K562 (cell line): ENCODE measurements around the gene PLEKHA5. TPM values are rescaled to one million over a fixed set of nuclear protein-coding genes. Genes with fewer than 3 reads are reported as not detected.

Experiments
- ATAC-seq: fragments of 200-7000 bp; cut with Tn5 transposase; 3 replicates; pipeline ENCODE4 v1.9.1; 2020; ENCODE audit warnings: moderate library complexity
- BruUV-seq: library from RNA; stranded (reverse); fragments of 400-500 nt; replicated peaks from 2 replicates; lab custom pipeline; 2021; lab: Mats Ljungman, UMichigan
- CTCF ChIA-PET: fragments of 300-600 bp; formaldehyde crosslinking; extraction: SDS; loops from one replicate; lab custom pipeline; 2021; ENCODE audit warnings: low intra/inter-chr PET ratio; lab: Yijun Ruan, JAX
- POLR2A ChIA-PET: fragments of 300-600, 350-650 bp; sonication (Branson Sonifier 250); formaldehyde crosslinking; extraction: SDS; loops from one replicate; lab custom pipeline; 2021; ENCODE audit warnings: antibody characterized with exemption, inconsistent platforms; lab: Yijun Ruan, JAX
- DNase-seq, 4 experiments: peaks; one replicate each; pipeline versions ENCODE4 v3.0.0 to v3.0.0-alpha.2; 2011 to 2018; ENCODE audit warnings: low spot score in 3 of 4, mixed read lengths in 3 of 4; ENCODE audit errors: extremely low read depth in 1 of 4
- FAIRE-seq: peaks from 2 replicates; lab custom pipeline; 2011; peaks lifted over from hg19 to GRCh38; lab: Jason Lieb, UNC
- H2AFZ ChIP-seq: 2 replicates; pipeline ENCODE4 v1.6.0; 2011; ENCODE audit warnings: low read depth, low read length, control low read depth, inconsistent platforms
- H3K27ac ChIP-seq: fragments of 200-600 bp; 3 replicates; pipeline ENCODE4 v1.8.0; 2011; ENCODE audit warnings: low read depth, mild to moderate bottlenecking, control low read depth, inconsistent platforms, low read length, moderate library complexity, mixed read lengths; ENCODE audit errors: extremely low read depth
- H3K27me3 ChIP-seq, 2 experiments: fragments of 300-600 bp in 1 of 2; 2 replicates in 1 of 2; 3 replicates in 1 of 2; pipeline versions ENCODE4 v1.6.0 to v1.8.0; 2011; ENCODE audit warnings: inconsistent platforms in 2 of 2, low read length in 2 of 2, mild to moderate bottlenecking in 1 of 2, mixed read lengths in 1 of 2, moderate library complexity in 1 of 2; ENCODE audit not compliant: control insufficient read depth in 2 of 2, insufficient read depth in 2 of 2
- H3K36me3 ChIP-seq: fragments of 300-600 bp; 3 replicates; pipeline ENCODE4 v1.8.0; 2011; ENCODE audit warnings: mild to moderate bottlenecking, low read length, inconsistent platforms; ENCODE audit not compliant: control insufficient read depth, insufficient read depth
- H3K4me1 ChIP-seq, 2 experiments: fragments of 200-600 bp in 1 of 2; replicated peaks in 1 of 2; 2 replicates in 1 of 2; 3 replicates in 1 of 2; pipeline versions ENCODE4 v1.5.1 to v1.8.0; 2011; ENCODE audit warnings: inconsistent platforms in 2 of 2, low read length in 2 of 2, mild to moderate bottlenecking in 1 of 2, mixed read lengths in 1 of 2, moderate library complexity in 1 of 2; ENCODE audit not compliant: control insufficient read depth in 2 of 2, insufficient read depth in 2 of 2
- H3K4me2 ChIP-seq: 2 replicates; pipeline ENCODE4 v1.6.1; 2011; ENCODE audit warnings: low read length, control low read depth, inconsistent platforms, mixed read lengths; ENCODE audit not compliant: insufficient read depth
- H3K4me3 ChIP-seq: fragments of 200-600 bp; sonication (generic), shearing (Covaris generic); 2 replicates; pipeline ENCODE4 v1.5.1; 2016; ENCODE audit warnings: control low read depth, inconsistent platforms
- H3K79me2 ChIP-seq: fragments of 200-600 bp; 3 replicates; pipeline ENCODE4 v1.8.0; 2011; ENCODE audit warnings: low read length, inconsistent platforms; ENCODE audit not compliant: control insufficient read depth, insufficient read depth
- H3K9ac ChIP-seq, 2 experiments: 2 replicates each; pipeline versions ENCODE4 v1.6.0 to v1.6.1; 2011; ENCODE audit warnings: low read depth in 2 of 2, low read length in 2 of 2, control low read depth in 1 of 2, inconsistent platforms in 1 of 2, mild to moderate bottlenecking in 1 of 2, mixed read lengths in 1 of 2; ENCODE audit not compliant: insufficient read depth in 1 of 2
- H3K9me1 ChIP-seq: one replicate; pipeline ENCODE4 v1.6.0; 2011; ENCODE audit warnings: inconsistent platforms, mild to moderate bottlenecking, low read length, moderate library complexity; ENCODE audit not compliant: control insufficient read depth, insufficient read depth
- H3K9me3 ChIP-seq: replicated peaks from 2 replicates; pipeline ENCODE4 v1.5.1; 2011; ENCODE audit warnings: low read depth, low read length, inconsistent platforms; ENCODE audit not compliant: control insufficient read depth, insufficient read depth
- H4K20me1 ChIP-seq: replicated peaks from 2 replicates; pipeline ENCODE4 v1.6.1; 2011; ENCODE audit warnings: low read length, inconsistent platforms, mixed read lengths; ENCODE audit not compliant: control insufficient read depth, insufficient read depth
- C11orf30 ChIP-seq: fragments of 450-650 bp; IDR thresholded peaks from 2 replicates; pipeline ENCODE4 v1.6.1; 2016; ENCODE audit warnings: low read depth, mild to moderate bottlenecking
- CTBP1 ChIP-seq: fragments of 450-650 bp; IDR thresholded peaks from 2 replicates; pipeline ENCODE4 v1.6.1; 2016; ENCODE audit warnings: borderline replicate concordance
- MIER1 ChIP-seq: fragments of 450-650 bp; IDR thresholded peaks from 2 replicates; pipeline ENCODE4 v1.6.1; 2016; ENCODE audit warnings: antibody characterized with exemption, mild to moderate bottlenecking, low read depth
- NEUROD1 ChIP-seq: fragments of 150-350 bp; IDR thresholded peaks from 2 replicates; pipeline ENCODE4 v1.6.1; 2014; ENCODE audit warnings: borderline replicate concordance, low read length, low read depth; ENCODE audit not compliant: partially characterized antibody
- ZFP36 ChIP-seq: fragments of 150-350 bp; IDR thresholded peaks from 2 replicates; pipeline ENCODE4 v1.6.1; 2018; ENCODE audit warnings: low read length, low read depth; ENCODE audit not compliant: partially characterized antibody
- WGBS: fragments of 100-300 bp; shearing (Covaris generic); methylation state at CpG from one replicate; pipeline ENCODE4 v1.1.6; 2016; ENCODE audit warnings: low coverage, mixed read lengths; ENCODE audit not compliant: insufficient coverage; ENCODE audit errors: missing lambda C conversion rate; 5-methylcytosine and 5-hydroxymethylcytosine counted together
- in situ Hi-C: fragments of 300-500 bp; cut with MboI; formaldehyde crosslinking; loops from 4 replicates; pipeline ENCODE4 v1.15.0; 2018; ENCODE audit warnings: inconsistent platforms, mixed read lengths
- intact Hi-C: fragments of 100-400 bp; cut with micrococcal nuclease; formaldehyde crosslinking; loops from 2 replicates; pipeline ENCODE4 v1.14.2; 2022
- polyA plus RNA-seq, 8 experiments: library from polyadenylated mRNA; depleted of rRNA in 4 of 8; stranded (reverse) in 5 of 8; unstranded in 3 of 8; fragments of >200 nt; fragmentation: Nextera tagmentation in 2 of 8; fragmentation: Illumina TruSeq in 1 of 8; extraction: Ambion mirVana in 2 of 8; extraction: Trizol in 1 of 8; gene quantifications; 2 replicates each; pipeline versions ENCODE4 v1.2.1 to v1.2.3, GENCODE V29; 2011 to 2014; ENCODE audit warnings: inconsistent platforms in 1 of 8, missing spikeins in 1 of 8
- total RNA-seq, 7 experiments: library from RNA; depleted of rRNA in 6 of 7; stranded (reverse); fragments of >200 nt in 6 of 7; fragmentation: Illumina TruSeq in 2 of 7; extraction: Trizol in 2 of 7; gene quantifications; 2 replicates each; pipeline versions ENCODE4 v1.2.1 to v1.2.3, GENCODE V29; 2011 to 2021; ENCODE audit warnings: low replicate concordance in 1 of 7
- TF ChIP-seq, protein P1 (sequence below): sonication (generic); formaldehyde crosslinking; IDR thresholded peaks from 2 replicates; pipeline ENCODE4 v1.8.0; 2022; ENCODE audit warnings: mild to moderate bottlenecking, low read depth, missing genetic modification reagents

Gene PLEKHA5
- total and polyA plus RNA-seq, 9 of the 15 experiments (the other 6 are each of a cell fraction or from before 2014, with no cell fraction given), result 7.2 to 26.2 (median 17.4) TPM

DNA sequence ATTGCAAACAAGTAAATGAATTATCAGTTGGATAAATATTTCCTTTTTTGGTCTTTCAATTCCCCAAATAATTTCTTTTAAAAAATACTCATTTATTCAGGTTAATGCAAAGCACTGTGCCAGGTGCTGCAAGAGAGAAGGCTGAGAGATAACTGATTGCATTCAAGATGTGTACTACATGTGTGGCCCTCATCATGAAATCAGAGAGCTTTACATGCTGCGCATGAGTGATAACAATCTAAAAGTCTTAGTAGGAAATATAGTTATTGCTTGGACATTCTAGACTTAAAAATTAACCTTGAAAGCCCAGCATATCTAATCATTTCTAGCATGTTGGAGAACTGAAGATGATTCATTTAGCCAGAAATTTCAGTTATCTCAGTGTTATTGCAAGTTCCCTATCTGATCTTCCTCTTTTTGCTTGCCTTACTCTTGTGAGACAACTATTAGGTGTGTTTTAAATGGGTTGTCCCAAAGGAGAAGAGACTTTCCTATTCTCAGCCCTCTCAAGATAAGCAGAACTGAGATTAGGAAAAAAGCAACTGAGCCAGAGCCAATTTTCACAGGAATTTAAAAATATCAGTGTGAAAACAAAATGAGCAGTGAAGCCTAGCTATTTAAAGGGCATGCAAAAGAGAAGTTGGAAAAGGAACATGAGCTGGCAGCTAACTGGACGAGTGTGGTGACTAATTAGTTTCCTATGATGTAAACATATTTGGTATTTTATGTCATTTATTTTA is 60.9 kb downstream of the PLEKHA5 start:
- Histone ChIP-seq H3K27ac (peak overlapping the region; percentile 41; the same call in 1 of the 3 replicates), H3K4me3 (no peak overlapping the region), H3K9me1 (no peaks in the 10 kb centered on the region), H3K9ac (no peak overlapping the region), H2AFZ (no peak overlapping the region), H3K27me3 (no peaks in the 10 kb centered on the region), H3K9me3 (no peaks in the 10 kb centered on the region), H3K36me3 (no peaks in the 10 kb centered on the region), H3K4me1 (peaks cover 0 to 5% of the 10 kb centered on the region in 2 experiments; a peak in 2 of 5 replicates), H4K20me1 (0 out of 2 replicates have a peak, but pooled peaks cover 2% of the 10 kb centered on the region), H3K79me2 (peaks cover 27% of the 10 kb centered on the region), H3K4me2 (no peak overlapping the region)
- CTCF ChIA-PET, result no interaction called here
- WGBS, result 48% methylated on average over 2 of the region's 2 CpGs
- in situ Hi-C loops, result no loop called here
- DNase-seq (no peak), FAIRE-seq (no peak), ATAC-seq (no peak)
- TF ChIP-seq MIER1, result no peak
- TF ChIP-seq C11orf30, result no peak
- TF ChIP-seq, protein P1, sequence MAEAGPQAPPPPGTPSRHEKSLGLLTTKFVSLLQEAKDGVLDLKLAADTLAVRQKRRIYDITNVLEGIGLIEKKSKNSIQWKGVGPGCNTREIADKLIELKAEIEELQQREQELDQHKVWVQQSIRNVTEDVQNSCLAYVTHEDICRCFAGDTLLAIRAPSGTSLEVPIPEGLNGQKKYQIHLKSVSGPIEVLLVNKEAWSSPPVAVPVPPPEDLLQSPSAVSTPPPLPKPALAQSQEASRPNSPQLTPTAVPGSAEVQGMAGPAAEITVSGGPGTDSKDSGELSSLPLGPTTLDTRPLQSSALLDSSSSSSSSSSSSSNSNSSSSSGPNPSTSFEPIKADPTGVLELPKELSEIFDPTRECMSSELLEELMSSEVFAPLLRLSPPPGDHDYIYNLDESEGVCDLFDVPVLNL, result no peak
- no peak for TF ChIP-seq ZFP36
- TF ChIP-seq NEUROD1, result no peak
- TF ChIP-seq CTBP1, result no peak
- BruUV-seq, result no TSS peak
- POLR2A ChIA-PET, result no interaction called here
- intact Hi-C loops, result no loop called here
